NCI-H2196 treated with DMSO at 0.1 percent for 48 hours (cell line): ENCODE data around the gene POLR3E.
"Not testable (repeated sequence)": the region's sequence is repeated elsewhere in the genome, so short reads cannot be mapped to it uniquely, and the experiment has no call there.

Experiments
- DNase-seq: peaks from one replicate; lab custom pipeline; 2025; ENCODE audit not compliant: unreplicated experiment; lab: John Stamatoyannopoulos, UW

The POLR3E gene

GRCh38 chr16:22333457-22333994 is 36.3 kb downstream of the POLR3E start:
- no peak for DNase-seq

DNA sequence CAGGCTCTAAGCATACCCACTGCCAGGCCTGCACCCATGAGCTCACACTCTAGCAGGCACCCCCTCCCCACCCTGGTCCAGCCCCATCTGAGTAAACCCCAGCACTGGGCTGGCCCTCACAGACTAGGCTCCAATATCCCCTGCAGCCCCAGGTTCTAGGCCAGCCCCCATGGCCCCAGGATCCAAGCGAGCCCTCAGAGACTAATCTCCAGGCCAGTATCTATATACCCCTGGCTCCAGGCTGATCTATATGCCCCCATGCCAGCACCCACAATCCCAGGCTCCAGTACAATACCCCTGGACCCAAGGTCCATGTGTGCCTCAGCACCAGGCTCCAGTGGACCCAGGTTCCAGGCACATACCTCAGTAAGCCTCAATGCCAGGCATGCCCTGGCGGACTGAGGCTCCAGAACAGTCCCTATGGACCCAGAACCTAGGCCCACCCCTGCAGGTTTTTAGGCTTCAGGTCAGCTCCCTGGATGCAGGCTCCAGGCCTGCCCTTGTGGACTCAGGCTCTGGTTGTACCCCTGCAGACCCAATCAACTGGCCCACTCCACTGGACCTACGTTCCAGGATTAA is 38.5 kb downstream of the POLR3E start:
- DNase-seq = no peak

DNA sequence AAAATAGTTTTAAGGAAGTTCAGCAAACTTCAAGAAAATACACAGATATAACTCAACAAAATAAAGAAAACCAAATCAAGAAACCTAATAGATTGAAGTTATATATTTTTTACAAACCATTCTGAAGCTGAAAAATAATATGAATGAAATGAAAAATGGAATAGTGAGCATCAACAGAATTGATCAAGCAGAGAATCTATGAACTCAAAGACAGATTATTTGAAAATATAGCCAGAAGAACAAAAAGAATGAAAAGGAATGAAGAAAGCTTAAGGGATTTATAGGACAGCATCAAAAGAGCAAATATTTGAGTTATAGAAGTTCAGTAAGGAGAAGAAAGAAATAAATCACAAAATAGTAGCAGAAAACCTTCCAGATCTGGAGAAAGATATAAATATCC is 39.4 kb downstream of the POLR3E start:
- DNase-seq = no peak

- no peak for DNase-seq
These were observed 39.8 kb downstream of the POLR3E start for GRCh38 chr16:22337045-22337444.

GRCh38 chr16:22337849-22338635 is 40.8 kb downstream of the POLR3E start:
- DNase-seq = no peak

DNA sequence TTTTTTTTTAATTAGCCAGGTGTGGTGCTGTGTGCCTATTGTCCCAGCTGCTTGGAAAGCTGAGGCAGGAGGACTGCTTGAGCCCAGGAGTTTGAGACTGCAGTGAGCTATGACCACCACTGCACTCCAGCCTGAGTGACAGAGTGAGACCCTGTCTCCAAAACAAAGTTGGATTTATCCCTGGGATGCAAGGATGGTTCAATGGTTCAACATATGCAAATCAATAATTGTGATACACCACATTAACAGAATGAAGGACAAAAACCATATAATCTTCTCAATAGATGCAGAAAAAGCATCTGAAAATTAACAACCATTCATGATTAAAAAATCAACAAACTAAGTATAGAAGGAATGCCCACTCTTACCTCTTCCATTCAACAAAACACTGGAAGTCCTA is 43.7 kb downstream of the POLR3E start:
- DNase-seq = no peak

GRCh38 chr16:22342082-22342481 is 44.9 kb downstream of the POLR3E start:
- no peak for DNase-seq

- no peak for DNase-seq
These were observed 49.3 kb downstream of the POLR3E start for GRCh38 chr16:22346483-22346882.

DNA sequence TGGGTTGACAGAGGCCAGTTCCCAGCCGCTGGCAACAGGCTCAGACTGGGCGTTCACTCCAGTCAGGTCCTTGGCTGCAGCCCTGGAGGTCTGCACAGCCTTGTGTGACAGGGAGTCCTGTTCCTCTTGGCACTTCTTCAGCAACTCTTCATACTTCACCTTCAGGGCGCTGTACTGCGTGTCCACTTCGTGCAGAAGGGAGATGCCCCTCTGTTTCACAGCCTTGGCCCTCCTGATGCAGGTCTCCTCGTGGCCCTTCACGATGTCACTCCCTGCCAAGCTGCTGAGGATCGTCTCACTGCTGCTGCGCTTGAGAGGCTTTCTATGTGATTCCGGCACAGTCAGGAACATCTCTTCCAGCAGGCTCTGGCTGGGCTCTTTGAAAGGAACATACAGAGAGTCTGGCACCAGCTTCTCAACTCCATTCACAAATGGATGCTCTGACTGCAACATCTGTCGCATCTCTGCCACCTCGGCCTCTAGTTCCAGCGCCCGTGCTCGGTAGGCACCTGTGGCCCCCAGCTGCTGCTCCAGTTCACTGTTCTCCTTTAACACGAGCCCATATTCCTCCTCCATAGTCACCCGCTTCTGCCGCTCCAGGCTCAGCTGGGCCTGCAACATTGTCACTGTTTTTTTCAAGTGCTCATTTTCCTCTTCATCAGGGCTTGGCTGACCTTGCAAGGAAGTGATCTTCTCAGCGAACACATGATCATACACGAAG is 50.1 kb downstream of the POLR3E start:
- DNase-seq = no peak

DNA sequence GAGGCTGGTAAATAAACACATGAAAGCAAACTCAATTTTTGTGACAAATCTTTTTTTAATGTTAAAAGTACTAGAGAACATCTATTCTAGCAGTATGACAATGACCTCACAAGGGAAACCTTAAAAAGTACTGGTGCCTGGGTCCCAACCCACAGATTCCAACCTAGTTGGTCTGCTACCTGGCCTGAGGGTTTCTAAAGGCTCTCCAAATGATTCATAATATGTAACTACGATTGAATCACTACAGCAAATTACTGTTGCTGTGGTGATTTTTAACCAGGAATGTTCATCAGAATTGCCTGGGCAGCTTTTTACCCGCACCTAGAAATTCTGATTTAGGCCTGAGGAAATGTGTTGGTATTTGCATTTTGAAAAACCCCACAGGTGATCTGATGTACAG is 51.1 kb downstream of the POLR3E start:
- DNase-seq = no peak

GRCh38 chr16:22351017-22351416 is 53.8 kb downstream of the POLR3E start:
- DNase-seq = not testable (repeated sequence)

GRCh38 chr16:22352140-22352539 is 54.9 kb downstream of the POLR3E start:
- no peak for DNase-seq

GRCh38 chr16:22352723-22353122 is 55.5 kb downstream of the POLR3E start:
- DNase-seq = no peak

DNA sequence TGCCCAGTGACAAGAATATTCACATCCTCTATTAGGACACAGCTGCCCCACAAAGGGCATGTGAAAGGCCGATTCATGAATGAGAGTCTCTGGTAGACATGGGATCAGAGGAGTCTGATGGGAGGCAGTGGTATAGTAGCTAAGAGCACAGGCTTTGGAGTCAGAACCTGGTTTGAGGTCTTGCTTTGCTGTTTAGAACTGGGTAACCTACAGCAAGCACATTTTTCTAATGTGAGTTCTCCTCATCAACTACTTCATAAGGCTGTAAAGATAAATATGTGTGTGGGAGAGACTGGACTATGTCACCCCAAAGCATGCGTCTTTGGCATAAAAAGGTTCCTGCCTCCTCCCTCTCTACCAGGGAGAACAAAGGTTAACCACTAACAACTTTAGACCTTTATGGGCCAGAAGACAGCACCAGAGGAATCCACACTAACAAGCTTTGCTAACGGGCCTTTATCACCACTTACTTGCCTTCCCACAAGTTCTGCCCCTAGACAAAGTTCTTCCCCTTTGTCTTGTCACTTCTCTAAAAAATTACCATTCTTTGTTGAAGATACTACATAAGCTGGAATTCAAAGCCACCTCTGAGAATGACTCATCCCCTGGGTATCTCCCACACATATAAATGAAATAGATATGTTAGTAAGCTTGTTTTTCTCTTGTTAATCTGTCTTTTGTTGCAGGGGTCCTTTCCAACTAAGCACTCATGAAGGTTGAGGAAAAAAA is 56.1 kb downstream of the POLR3E start:
- no peak for DNase-seq

DNA sequence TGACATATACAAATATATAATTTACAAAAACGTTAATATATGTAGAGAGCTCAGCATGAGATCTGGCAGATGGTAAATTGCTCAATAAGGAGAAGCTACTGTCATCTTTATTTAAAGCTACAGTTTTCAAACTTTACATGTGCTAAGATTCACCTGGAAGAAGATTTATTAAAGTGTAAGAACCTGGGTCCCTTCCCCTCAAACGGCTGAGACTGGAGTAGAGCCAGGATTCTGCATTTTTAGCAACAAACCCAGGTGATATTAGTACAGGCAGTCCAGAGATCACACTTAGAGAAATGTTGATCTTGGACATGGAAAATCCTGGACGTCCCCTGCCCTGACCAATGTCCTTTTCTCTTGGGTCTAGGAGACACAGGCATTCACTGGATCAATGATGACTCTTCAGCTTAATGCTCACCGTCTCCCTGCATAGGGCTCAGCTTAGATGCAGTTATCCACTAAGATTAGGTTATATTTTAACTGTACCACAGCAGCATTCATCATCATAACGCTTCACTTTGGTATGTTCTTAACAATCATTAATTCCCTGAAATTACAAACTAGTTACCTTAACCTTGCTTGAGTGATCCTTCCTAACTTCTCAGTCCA is 56.8 kb downstream of the POLR3E start:
- no peak for DNase-seq

DNA sequence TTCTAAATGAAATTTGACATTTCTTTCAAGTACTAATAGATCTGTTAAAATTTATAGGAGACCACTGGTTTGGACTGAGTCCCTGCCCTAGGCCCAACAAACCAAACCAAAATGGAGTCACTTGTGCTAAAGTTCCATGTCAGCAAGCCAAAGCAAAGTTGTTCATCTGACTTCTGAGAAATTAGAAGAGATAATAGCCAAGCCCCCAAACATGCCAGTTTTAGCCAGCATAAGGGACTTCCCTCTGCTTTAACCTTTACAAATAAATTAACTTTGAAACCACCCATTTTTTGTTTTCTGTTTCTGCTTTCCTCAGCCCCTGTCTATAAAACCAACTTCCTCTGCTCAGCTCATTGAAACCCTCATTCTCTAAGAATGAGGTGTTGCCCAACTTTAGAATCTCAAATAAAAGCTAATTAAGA is 58.3 kb downstream of the POLR3E start:
- no peak for DNase-seq

- no peak for DNase-seq
These were observed 59.9 kb downstream of the POLR3E start for GRCh38 chr16:22356930-22357634.

DNA sequence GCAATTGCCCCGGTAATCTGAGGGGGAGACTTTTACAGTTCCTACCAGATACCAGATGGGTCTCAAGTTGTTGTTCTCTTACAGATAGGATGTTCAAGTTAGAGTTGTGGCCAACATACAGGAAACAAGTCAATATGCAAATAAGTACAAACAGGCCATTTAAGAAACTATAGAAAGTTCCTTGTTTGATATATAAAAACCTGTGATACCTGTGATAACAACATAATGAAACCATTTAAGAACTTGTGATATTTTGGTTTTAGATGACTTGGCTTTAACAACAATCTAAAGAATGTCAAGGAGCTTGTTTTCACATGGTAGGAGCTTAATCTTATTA is 60.4 kb downstream of the POLR3E start:
- DNase-seq = no peak

- DNase-seq = no peak
These were observed 60.8 kb downstream of the POLR3E start for GRCh38 chr16:22358000-22358399.

DNA sequence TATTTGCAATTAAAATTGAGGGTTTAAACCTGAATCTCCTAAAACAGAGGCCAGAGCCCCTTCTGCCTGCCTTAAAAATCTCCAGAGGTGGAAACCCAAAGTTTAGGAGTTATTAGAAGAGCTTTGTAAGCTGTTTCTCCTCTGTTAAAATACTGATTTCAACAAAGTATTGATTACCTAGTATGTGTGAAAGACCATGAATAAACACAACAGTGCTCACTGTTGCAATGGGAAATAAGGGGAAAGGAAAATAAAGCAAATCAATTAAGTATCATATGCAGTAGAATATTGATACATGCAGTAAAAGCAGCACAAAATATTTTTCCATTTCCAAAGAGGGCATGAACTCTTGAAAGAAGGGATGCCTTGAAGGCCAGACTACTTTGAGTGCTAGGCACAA is 62.5 kb downstream of the POLR3E start:
- DNase-seq = no peak
